Activated B cell treated with CpG ODN at 0.5 μM for 24 hours (primary cell): Measurements from ENCODE around the gene SRR. TPM values are rescaled to one million over a fixed set of nuclear protein-coding genes. Genes with fewer than 3 reads are reported as not detected.

Source experiments
- total RNA-seq: library from RNA; stranded (reverse); gene quantifications from 2 replicates; pipeline ENCODE4 v1.2.3, GENCODE V29; 2022

The SRR gene
- total RNA-seq, 1 donor from 2014 or later, result 5.7 TPM

Other genes with a start within 250 kb of the SRR start
- 8.3 and 9.3 TPM in 2 replicates for gene HIC1, start 248.8 kb upstream of the SRR start, total RNA-seq
- 22.0 and 30.5 TPM in 2 replicates for gene SMG6, start 165 bp upstream of the SRR start, total RNA-seq
- gene TSR1, start 32.5 kb downstream of the SRR start, total RNA-seq, result 46.4 and 48.5 TPM in 2 replicates
- 50.1 and 60.5 TPM in 2 replicates for gene SGSM2, start 33.6 kb downstream of the SRR start, total RNA-seq
- 24.3 and 31.3 TPM in 2 replicates for gene MNT, start 97.1 kb downstream of the SRR start, total RNA-seq
- 49.4 and 57.2 TPM in 2 replicates for gene METTL16, start 207.9 kb downstream of the SRR start, total RNA-seq